Eye (tissue), 1 donor: ENCODE data around the gene PDZRN4.
A peak's percentile ranks its signal among the peaks of the same experiment; 100 is the strongest.

Source experiments
- DNase-seq: peaks from one replicate; pipeline ENCODE4 v3.0.0-alpha.2; 2015

PDZRN4 gene

GRCh38 chr12:41462312-41462711, 274.2 kb downstream of the PDZRN4 start:
- DNase-seq: no peak

- DNase-seq: no peak
Observed at GRCh38 chr12:41465526-41465925, 277.4 kb downstream of the PDZRN4 start.

GRCh38 chr12:41466300-41466699, 278.2 kb downstream of the PDZRN4 start:
- DNase-seq: no peak

- no peak for DNase-seq
Observed at GRCh38 chr12:41466802-41467201, 278.7 kb downstream of the PDZRN4 start.

- DNase-seq: no peak
Observed at GRCh38 chr12:41467591-41468325, 279.6 kb downstream of the PDZRN4 start.

DNA sequence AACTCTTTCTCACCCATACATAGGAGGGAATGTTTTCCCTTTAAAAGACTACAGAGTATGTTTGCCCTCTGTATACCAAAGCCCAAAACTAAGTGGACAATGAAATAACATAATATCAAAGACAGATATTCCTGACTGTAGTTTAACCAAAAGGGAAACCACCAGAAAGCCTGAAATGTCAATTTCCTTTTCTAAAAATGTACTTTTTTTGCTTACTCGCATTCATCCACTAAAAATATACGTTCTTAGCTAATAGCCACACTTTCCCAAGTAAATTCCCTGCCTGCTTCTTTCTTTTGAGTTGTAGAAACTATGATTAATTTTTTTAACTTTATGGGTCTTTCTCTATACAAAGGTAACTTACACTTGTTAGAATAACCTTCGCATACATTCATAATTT, 280.2 kb downstream of the PDZRN4 start:
- DNase-seq: no peak

- no peak for DNase-seq
Observed at GRCh38 chr12:41468756-41469155, 280.6 kb downstream of the PDZRN4 start.

DNA sequence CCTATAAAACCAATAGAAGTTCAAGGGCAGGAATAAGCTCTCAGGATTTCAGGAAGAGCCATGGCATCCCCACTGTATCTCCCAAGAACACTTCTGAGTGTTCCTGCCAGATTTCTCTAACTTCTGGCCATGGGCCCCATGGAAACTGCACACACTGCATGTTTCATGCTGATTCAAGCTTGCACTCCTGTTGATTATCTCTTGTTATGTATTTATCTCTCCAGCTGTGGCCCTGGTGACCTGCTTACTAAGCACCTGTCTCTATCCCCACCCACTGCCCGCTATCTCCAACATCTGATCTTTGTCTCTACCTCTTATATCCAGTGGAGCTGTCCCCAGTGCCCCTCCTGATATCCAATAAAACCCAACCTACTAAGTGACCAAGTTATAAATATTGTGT, 285.3 kb downstream of the PDZRN4 start:
- DNase-seq: no peak

DNA sequence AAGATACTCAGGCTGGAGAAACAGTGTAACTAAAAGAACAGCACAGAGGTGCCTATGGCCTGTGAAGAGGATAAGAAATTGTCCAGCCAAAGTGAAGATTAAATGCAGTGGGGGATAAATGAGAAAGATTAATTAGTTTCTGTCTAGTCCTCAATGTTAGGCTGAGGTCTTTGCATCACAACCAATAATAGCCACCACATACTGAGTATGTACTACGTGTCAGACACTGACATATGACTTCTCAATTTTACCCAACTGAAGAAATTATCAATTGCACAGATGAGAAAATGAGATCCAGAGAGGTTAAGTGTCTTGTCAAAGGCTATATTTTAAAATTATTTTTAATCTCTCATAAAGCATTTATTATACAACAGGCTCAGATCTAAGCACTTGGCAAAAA, 285.9 kb downstream of the PDZRN4 start:
- no peak for DNase-seq

- peak; percentile 47 for DNase-seq
Observed at GRCh38 chr12:41476499-41477439, 288.6 kb downstream of the PDZRN4 start.

DNA sequence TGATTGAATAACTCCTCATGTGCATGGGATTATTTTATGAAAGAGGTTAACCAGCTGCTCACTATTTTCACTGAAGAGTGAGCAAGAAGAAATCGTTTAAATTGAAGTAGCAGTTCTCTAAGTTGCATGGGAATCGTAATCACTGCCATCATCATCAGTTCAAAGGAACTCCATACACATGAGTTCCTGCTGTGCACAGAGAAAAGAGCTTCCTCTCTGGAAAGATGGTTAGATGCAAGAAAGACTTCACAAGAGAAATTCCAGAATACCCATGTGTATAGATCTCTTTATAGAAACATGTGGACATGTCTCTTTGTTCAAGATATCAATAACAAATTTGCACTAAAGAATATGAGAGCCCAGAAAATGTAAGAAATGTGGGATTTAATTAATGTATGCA, 291.3 kb downstream of the PDZRN4 start:
- peak; percentile 27 for DNase-seq

DNA sequence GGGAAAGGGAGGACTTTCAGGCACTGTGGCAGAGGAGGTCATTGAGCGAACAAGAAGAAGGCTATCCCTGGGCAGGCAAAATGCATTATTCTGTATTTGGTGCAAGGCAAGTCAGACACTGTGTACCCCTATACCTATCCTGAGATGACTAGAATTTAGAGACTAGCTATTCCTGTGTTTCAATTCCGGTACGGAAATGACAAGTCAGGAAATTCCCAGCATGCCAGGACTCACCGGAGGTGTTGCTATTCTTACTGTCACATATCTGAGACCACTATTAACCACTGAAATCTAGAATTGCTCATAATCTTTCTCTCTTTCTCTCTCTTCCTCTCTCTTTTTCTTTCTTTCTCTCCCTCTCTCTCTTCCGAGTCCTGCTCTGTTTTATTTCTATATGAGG, 297.1 kb downstream of the PDZRN4 start:
- no peak for DNase-seq

DNA sequence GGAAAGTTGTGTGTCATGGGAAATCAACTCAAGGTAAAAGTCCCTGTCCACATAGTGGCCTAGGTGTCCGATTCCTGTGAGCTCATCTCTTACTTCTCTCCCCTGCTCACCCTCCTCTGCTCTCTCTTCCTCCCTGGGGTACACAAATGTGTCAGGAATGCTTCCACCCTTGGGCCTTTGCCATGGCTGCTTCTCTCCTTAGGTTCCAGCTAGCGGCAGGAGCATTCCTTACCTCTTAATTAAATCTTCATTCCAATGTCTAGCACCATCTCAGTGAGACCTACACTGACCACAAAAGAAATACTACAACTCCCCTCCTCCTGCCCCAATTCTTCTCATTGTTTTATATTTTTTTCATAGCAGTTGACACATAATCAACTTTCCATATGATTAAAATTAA, 298.6 kb downstream of the PDZRN4 start:
- no peak for DNase-seq

GRCh38 chr12:41496009-41496408, 307.9 kb downstream of the PDZRN4 start:
- no peak for DNase-seq

DNA sequence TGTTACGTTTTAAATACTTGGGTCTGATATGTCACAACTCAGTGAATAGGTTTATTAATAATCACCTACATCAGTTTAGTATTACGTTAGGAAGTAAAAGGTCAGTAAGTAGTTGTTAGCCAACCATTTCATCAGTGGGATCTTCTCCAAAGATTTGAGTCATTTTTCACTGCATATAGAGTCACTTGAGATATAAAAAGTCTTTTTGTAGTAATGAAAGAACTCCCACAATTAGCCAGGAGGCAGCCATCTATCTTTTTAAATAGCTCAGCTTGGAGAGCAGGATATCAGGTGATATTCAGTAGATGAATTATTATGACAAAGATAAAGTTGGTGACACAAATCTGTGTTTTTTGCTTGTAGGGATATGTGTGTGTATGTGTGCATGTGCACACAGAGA, 309.3 kb downstream of the PDZRN4 start:
- DNase-seq: no peak

DNA sequence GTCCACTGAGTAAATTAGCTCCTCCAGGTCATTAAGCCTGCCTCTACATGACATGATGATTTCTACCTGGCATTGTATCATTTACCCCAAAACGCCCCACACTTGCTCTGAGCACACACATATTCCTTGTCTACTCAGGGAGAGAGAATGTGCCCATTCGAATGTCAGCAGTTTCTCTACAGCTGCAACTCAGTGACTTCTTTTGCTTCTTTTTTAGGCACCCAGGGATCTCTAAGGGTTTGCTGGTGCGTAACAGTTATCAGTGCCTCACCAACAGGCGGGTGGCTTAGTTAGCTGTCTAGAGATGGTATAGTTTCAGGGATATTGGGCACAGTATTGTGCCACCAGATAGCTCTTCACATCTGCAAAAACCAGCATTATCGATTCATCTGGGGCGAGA, 316.9 kb downstream of the PDZRN4 start:
- DNase-seq: no peak

- no peak for DNase-seq
Observed at GRCh38 chr12:41507286-41507685, 319.2 kb downstream of the PDZRN4 start.

- DNase-seq: peak; percentile 74
Observed at GRCh38 chr12:41509271-41510055, 321.3 kb downstream of the PDZRN4 start.

- DNase-seq: no peak
Observed at GRCh38 chr12:41510470-41510869, 322.4 kb downstream of the PDZRN4 start.

- DNase-seq: no peak
Observed at GRCh38 chr12:41511247-41511646, 323.1 kb downstream of the PDZRN4 start.

- no peak for DNase-seq
Observed at GRCh38 chr12:41512497-41512896, 324.4 kb downstream of the PDZRN4 start.

DNA sequence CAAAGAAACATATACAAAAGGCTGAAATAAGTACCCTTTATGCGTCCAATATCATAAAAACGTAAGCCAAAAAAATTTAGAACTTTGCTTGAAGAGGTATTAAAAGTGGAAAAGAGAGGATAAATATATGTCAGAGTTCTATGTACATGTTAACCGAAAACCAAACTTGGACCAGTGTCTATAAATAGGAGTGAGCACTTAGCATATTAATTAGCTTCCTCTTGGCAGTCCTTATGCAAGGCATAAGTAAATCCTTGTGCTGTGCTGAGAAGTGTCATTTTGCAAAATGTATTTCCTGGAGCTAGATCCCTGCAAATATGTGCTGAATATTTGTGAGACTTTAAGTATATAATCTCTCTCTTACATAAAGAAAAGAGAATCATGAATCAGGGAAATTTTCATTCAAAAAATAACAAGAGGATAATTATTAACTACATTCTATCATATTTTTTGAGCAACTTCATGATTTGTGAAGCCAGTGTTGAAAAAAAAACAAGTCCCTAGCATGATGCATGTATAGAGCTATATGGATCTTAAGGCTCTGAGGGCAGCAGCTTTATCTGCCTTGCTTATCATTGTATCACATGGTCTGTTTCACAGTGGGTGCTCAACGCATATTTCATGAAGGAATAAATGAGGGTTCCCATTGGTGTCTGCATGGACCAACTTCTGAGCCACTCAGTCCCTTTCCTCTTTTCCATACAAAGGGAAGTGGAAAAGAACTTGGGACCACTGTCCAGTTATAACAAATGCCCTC, 326.1 kb downstream of the PDZRN4 start:
- no peak for DNase-seq

- no peak for DNase-seq
Observed at GRCh38 chr12:41514907-41515306, 326.8 kb downstream of the PDZRN4 start.
